WERI-Rb-1 (cell line): ENCODE measurements around the gene DCAF7.
A peak's percentile ranks its signal among the peaks of the same experiment; 100 is the strongest.

Experiments
- DNase-seq: peaks from one replicate; pipeline ENCODE4 v3.0.0-alpha.2; 2020
- H3K27ac ChIP-seq: fragments of 250-450 bp; sonication (Bioruptor Pico); 2 replicates; pipeline ENCODE4 v1.5.1; 2020; ENCODE audit warnings: mild to moderate bottlenecking, moderate library complexity
- H3K27me3 ChIP-seq: fragments of 250-450 bp; sonication (Bioruptor Pico); 2 replicates; pipeline ENCODE4 v1.5.1; 2021; ENCODE audit warnings: mild to moderate bottlenecking, low read depth, moderate library complexity; ENCODE audit not compliant: insufficient read depth, severe bottlenecking
- H3K36me3 ChIP-seq: fragments of 250-450 bp; sonication (Bioruptor Pico); 2 replicates; pipeline ENCODE4 v1.5.1; 2020; ENCODE audit warnings: mild to moderate bottlenecking, moderate library complexity
- H3K4me3 ChIP-seq: 2 replicates; pipeline ENCODE4 v1.5.1; 2011; ENCODE audit warnings: low read depth, mild to moderate bottlenecking, control low read depth, low read length
- H3K9me3 ChIP-seq: fragments of 250-450 bp; sonication (Bioruptor Pico); 2 replicates; pipeline ENCODE4 v1.5.1; 2021; ENCODE audit warnings: mild to moderate bottlenecking, moderate library complexity; ENCODE audit not compliant: severe bottlenecking
- CTCF ChIP-seq: IDR thresholded peaks from 2 replicates; pipeline ENCODE4 v1.5.1; 2011; ENCODE audit warnings: low read depth, mild to moderate bottlenecking, control low read depth, inconsistent platforms, low read length

The DCAF7 gene

GRCh38 chr17:63515426-63515825 lies 34.9 kb upstream of the DCAF7 start:
- peak; percentile 62 for DNase-seq
- TF ChIP-seq CTCF, result no peak
- no peaks in the 10 kb centered on the region for H3K9me3 ChIP-seq
- peak overlapping the region; percentile 4 for H3K27ac ChIP-seq
- H3K4me3 ChIP-seq, result no peak overlapping the region
- H3K27me3 ChIP-seq, result no peaks in the 10 kb centered on the region
- no peaks in the 10 kb centered on the region for H3K36me3 ChIP-seq

GRCh38 chr17:63516910-63517824 lies 33.1 kb upstream of the DCAF7 start:
- TF ChIP-seq CTCF, result no peak
- no peaks in the 10 kb centered on the region for H3K36me3 ChIP-seq
- no peak for DNase-seq
- H3K27ac ChIP-seq, result no peak overlapping the region
- no peaks in the 10 kb centered on the region for H3K27me3 ChIP-seq
- no peaks in the 10 kb centered on the region for H3K9me3 ChIP-seq
- no peak overlapping the region for H3K4me3 ChIP-seq

- no peak for TF ChIP-seq CTCF
- no peaks in the 10 kb centered on the region for H3K36me3 ChIP-seq
- DNase-seq, result no peak
Observed at GRCh38 chr17:63517825-63518534, 32.3 kb upstream of the DCAF7 start.

GRCh38 chr17:63519116-63519881 lies 31.0 kb upstream of the DCAF7 start:
- peaks cover 5% of the 10 kb centered on the region for H3K36me3 ChIP-seq
- DNase-seq, result no peak
- no peak for TF ChIP-seq CTCF
- no peak overlapping the region for H3K27ac ChIP-seq
- no peaks in the 10 kb centered on the region for H3K27me3 ChIP-seq
- no peaks in the 10 kb centered on the region for H3K9me3 ChIP-seq
- no peak overlapping the region for H3K4me3 ChIP-seq

More at GRCh38 chr17:63517825-63518534, 32.3 kb upstream of the DCAF7 start:
- Histone ChIP-seq H3K27ac (no peak overlapping the region), H3K27me3 (no peaks in the 10 kb centered on the region), H3K4me3 (no peak overlapping the region), H3K9me3 (no peaks in the 10 kb centered on the region)

- no peak overlapping the region for H3K4me3 ChIP-seq
- no peak overlapping the region; the same call in 1 of the 2 replicates for H3K27ac ChIP-seq
- peaks cover 12% of the 10 kb centered on the region for H3K36me3 ChIP-seq
- DNase-seq, result no peak
- H3K27me3 ChIP-seq, result no peaks in the 10 kb centered on the region
- no peaks in the 10 kb centered on the region for H3K9me3 ChIP-seq
- TF ChIP-seq CTCF, result no peak
Observed at GRCh38 chr17:63519972-63520882, 30.1 kb upstream of the DCAF7 start.
